HUES48 (cell line): ENCODE measurements around the gene ST7L.
"Not testable (repeated sequence)": the region's sequence is repeated elsewhere in the genome, so short reads cannot be mapped to it uniquely, and the experiment has no call there.

Experiments
- H3K27ac ChIP-seq: one replicate; pipeline ENCODE4 v1.7.0; 2013; ENCODE audit warnings: low read depth, low read length, inconsistent platforms
- H3K27me3 ChIP-seq: 2 replicates; pipeline ENCODE4 v1.6.1; 2013; ENCODE audit warnings: mild to moderate bottlenecking, low read length; ENCODE audit not compliant: control insufficient read depth, insufficient read depth
- H3K36me3 ChIP-seq: 2 replicates; pipeline ENCODE4 v1.6.1; 2013; ENCODE audit warnings: low read length; ENCODE audit not compliant: control insufficient read depth, insufficient read depth
- H3K4me1 ChIP-seq: 2 replicates; pipeline ENCODE4 v1.6.1; 2013; ENCODE audit warnings: mild to moderate bottlenecking, low read length; ENCODE audit not compliant: control insufficient read depth, insufficient read depth
- H3K4me3 ChIP-seq: 2 replicates; pipeline ENCODE4 v1.5.1; 2013; ENCODE audit warnings: mild to moderate bottlenecking, low read depth, low read length
- H3K9ac ChIP-seq: 2 replicates; pipeline ENCODE4 v1.6.1; 2013; ENCODE audit warnings: mild to moderate bottlenecking, low read depth, low read length, moderate library complexity
- H3K9me3 ChIP-seq: 2 replicates; pipeline ENCODE4 v1.6.1; 2013; ENCODE audit warnings: low read length; ENCODE audit not compliant: control insufficient read depth, insufficient read depth

ST7L gene

DNA sequence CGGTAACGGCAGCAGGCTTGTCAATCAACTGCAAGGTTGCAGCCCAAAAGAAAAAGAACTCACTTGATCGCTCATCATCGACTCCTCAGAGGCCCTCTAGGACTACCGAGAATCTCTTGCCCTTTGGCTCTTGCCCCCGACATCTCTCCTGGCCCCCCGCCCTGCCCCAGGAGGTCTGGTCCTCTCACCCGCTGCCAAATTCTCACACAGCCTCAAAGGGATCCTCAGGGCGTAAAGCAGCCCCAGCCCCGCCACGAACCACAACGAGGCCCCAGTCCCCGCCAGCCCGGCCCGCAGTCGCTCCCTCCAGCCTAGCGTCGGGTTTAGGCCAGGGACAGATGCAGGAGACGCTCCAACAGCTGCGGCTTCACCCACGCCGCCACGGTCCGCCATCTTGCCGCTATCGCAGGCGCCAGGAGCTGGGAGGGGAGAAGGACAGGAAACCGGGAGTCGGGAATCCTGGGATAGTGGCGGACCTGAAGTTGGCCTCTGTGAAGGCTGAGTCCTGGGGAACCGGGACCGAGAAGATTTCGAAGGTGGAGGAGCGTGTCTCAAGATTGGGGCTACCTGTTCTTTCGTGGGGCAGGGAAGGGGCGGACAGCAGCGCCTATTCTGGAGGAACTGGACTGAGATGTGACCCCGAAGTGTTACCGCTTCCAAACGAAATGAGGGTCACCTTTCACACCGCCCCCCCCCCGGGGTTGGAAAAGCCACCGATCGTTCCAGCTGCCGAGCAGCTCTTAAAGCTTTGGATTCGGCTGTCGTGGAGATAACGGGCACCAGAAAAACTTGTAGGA lies at the start of gene ST7L:
Gene ST7L (minus strand): TSS at position 421 of the 797 bp plus-strand sequence. CDS start 28 bp downstream, at position 393.
- Histone ChIP-seq H3K9me3 (no peaks in the 10 kb centered on the region), H3K9ac (peak within 1 kb of the TSS; percentile 97), H3K36me3 (peaks cover 22% of the 10 kb centered on the region), H3K4me3 (peak within 1 kb of the TSS; percentile 95), H3K4me1 (peaks cover 14% of the 10 kb centered on the region), H3K27me3 (no peaks in the 10 kb centered on the region), H3K27ac (peak within 1 kb of the TSS; percentile 98)

- Histone ChIP-seq H3K4me1 (peaks cover 12% of the 10 kb centered on the region), H3K4me3 (no peak overlapping the region), H3K9me3 (no peaks in the 10 kb centered on the region), H3K27me3 (no peaks in the 10 kb centered on the region), H3K27ac (no peak overlapping the region), H3K36me3 (peaks cover 85% of the 10 kb centered on the region), H3K9ac (no peak overlapping the region)
Measured at GRCh38 chr1:112666946-112667345, 48.0 kb upstream of the ST7L start.

DNA sequence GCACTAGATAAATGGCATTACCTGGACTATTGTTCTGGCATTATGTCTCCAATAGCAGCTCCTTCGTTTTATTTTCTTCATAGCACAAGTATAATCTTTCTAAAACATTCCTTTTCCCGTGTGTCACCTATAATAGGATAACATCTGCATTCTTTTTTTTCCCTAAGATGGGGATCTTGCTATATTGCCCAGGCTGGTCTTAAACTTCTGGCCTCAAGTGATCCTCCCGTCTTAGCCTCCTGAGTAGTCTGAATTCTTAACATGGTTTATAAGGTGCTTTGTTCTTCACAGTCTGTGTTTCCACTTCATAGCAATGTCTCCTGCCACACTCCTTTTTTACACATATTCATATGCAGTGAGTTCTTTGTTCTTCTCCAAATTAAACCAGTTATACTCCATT lies 46.9 kb upstream of the ST7L start:
- Histone ChIP-seq H3K36me3 (peaks cover 89% of the 10 kb centered on the region), H3K9ac (no peak overlapping the region), H3K4me3 (no peak overlapping the region), H3K27ac (no peak overlapping the region), H3K9me3 (no peaks in the 10 kb centered on the region), H3K4me1 (peaks cover 1% of the 10 kb centered on the region; the same call in 1 of the 2 replicates), H3K27me3 (no peaks in the 10 kb centered on the region)

- Histone ChIP-seq H3K4me1 (no peaks in the 10 kb centered on the region), H3K27ac (no peak overlapping the region), H3K36me3 (peaks cover 81% of the 10 kb centered on the region), H3K4me3 (no peak overlapping the region), H3K9ac (no peak overlapping the region), H3K27me3 (no peaks in the 10 kb centered on the region), H3K9me3 (no peaks in the 10 kb centered on the region)
Measured at GRCh38 chr1:112651205-112651604, 32.3 kb upstream of the ST7L start.

- Histone ChIP-seq H3K4me3 (no peak overlapping the region), H3K9me3 (no peaks in the 10 kb centered on the region), H3K27me3 (no peaks in the 10 kb centered on the region), H3K36me3 (peaks cover 41% of the 10 kb centered on the region), H3K9ac (no peak overlapping the region), H3K27ac (no peak overlapping the region), H3K4me1 (no peaks in the 10 kb centered on the region)
Measured at GRCh38 chr1:112646225-112646624, 27.3 kb upstream of the ST7L start.

GRCh38 chr1:112643080-112643479 lies 24.1 kb upstream of the ST7L start:
- no peak overlapping the region for H3K4me3 ChIP-seq
- no peak overlapping the region for H3K27ac ChIP-seq
- H3K4me1 ChIP-seq, result no peaks in the 10 kb centered on the region
- peaks cover 5% of the 10 kb centered on the region; the same call in 1 of the 2 replicates for H3K9me3 ChIP-seq
- H3K9ac ChIP-seq, result no peak overlapping the region
- no peaks in the 10 kb centered on the region for H3K27me3 ChIP-seq
- H3K36me3 ChIP-seq, result peaks cover 14% of the 10 kb centered on the region

GRCh38 chr1:112640437-112640836 lies 21.5 kb upstream of the ST7L start:
- not testable (repeated sequence) for H3K4me3 ChIP-seq, H3K27me3 ChIP-seq, H3K9me3 ChIP-seq, H3K27ac ChIP-seq, H3K9ac ChIP-seq, H3K36me3 ChIP-seq, H3K4me1 ChIP-seq

DNA sequence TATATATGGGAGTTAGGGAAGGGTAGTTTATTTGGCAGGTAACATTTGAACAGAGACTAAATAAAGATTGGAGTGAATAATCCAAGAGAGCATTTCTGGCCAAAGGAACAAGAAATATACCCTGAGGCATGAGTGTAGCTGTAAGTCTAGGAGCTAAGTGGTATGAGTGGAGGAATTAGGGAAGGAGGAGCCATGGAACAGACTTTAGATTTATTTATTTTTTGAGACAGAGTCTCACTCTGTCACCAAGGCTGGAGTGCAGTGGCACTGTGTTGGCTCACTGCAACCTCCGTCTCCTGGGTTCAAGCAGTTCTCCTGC lies 19.1 kb upstream of the ST7L start:
- Histone ChIP-seq H3K27ac (no peak overlapping the region), H3K27me3 (no peaks in the 10 kb centered on the region), H3K9ac (no peak overlapping the region), H3K36me3 (no peaks in the 10 kb centered on the region), H3K4me3 (no peak overlapping the region), H3K9me3 (peaks cover 5% of the 10 kb centered on the region; the same call in 1 of the 2 replicates), H3K4me1 (no peaks in the 10 kb centered on the region)

GRCh38 chr1:112637254-112638109 lies 18.5 kb upstream of the ST7L start:
- H3K27ac ChIP-seq, result no peak overlapping the region
- H3K36me3 ChIP-seq, result no peaks in the 10 kb centered on the region
- no peaks in the 10 kb centered on the region for H3K27me3 ChIP-seq
- no peaks in the 10 kb centered on the region for H3K4me1 ChIP-seq
- H3K4me3 ChIP-seq, result no peak overlapping the region
- H3K9me3 ChIP-seq, result peaks cover 5% of the 10 kb centered on the region; the same call in 1 of the 2 replicates
- H3K9ac ChIP-seq, result no peak overlapping the region

DNA sequence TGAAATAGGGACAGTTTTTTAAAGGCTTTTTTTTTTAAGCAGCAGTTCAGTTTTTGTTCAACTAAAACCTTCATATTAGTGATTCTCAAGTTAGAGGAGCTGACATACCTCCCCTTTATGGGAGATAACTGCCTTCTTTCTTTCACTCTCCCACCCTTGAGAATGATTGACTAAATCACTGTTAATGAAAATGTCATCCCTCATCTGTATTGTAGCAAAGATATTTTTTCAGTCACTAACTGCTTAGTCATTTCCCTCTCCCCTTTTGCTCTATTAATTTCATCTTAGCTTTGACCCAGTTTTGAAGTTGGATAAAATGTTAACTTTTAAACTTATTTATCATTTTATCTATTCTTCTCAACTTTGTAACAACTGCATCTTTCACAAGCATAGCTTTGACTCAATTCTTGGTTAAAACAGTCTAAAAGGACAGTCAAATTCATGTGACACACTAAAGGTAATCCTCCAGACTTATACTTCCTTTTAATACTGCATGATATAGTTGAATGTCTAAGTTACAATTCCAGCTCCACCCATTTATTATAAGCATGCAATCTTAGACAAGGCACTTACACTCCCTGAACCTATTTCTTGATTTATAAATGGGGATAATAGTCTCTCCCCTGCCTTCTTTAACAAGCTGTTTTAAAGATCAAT lies 17.8 kb upstream of the ST7L start:
- Histone ChIP-seq H3K27ac (no peak overlapping the region), H3K9me3 (peaks cover 5% of the 10 kb centered on the region; the same call in 1 of the 2 replicates), H3K4me1 (no peaks in the 10 kb centered on the region), H3K27me3 (no peaks in the 10 kb centered on the region), H3K4me3 (no peak overlapping the region), H3K9ac (no peak overlapping the region), H3K36me3 (no peaks in the 10 kb centered on the region)
